K562 (cell line): ENCODE data around the gene ELP5. TPM values are rescaled to one million over a fixed set of nuclear protein-coding genes. Genes with fewer than 3 reads are reported as not detected.
A peak's percentile ranks its signal among the peaks of the same experiment; 100 is the strongest.

Experiments
- CGGBP1 ChIP-seq: fragments of 250-450 bp; sonication (Bioruptor Pico); IDR thresholded peaks from 2 replicates; pipeline ENCODE4 v1.9.0; 2021; ENCODE audit warnings: mild to moderate bottlenecking
- CHD4 ChIP-seq: fragments of 200-600 bp; sonication (generic); IDR thresholded peaks from 3 replicates; pipeline ENCODE4 v1.6.1; 2012; ENCODE audit warnings: low read depth, mild to moderate bottlenecking, mixed read lengths, low read length, inconsistent platforms; ENCODE audit not compliant: insufficient read depth, insufficient replicate concordance, poor library complexity, severe bottlenecking
- DDX20 ChIP-seq: fragments of 450-650 bp; IDR thresholded peaks from 2 replicates; pipeline ENCODE4 v1.6.1; 2016; ENCODE audit warnings: missing genetic modification characterization, low read depth, mild to moderate bottlenecking, missing compliant biosample characterization, moderate library complexity
- FOXK2 ChIP-seq, 2 experiments: fragments of 450-650 bp; IDR thresholded peaks in 1 of 2; conservative IDR thresholded peaks in 1 of 2; 2 replicates each; pipeline ENCODE4 v1.6.1; 2016; ENCODE audit warnings: low read depth in 2 of 2, mild to moderate bottlenecking in 1 of 2
- FOXP1 ChIP-seq: sonication (generic); formaldehyde crosslinking; IDR thresholded peaks from 2 replicates; pipeline ENCODE4 v1.8.0; 2022; ENCODE audit warnings: mild to moderate bottlenecking, missing genetic modification reagents
- HDAC6 ChIP-seq: IDR thresholded peaks from 2 replicates; pipeline ENCODE4 v1.6.1; 2012; ENCODE audit warnings: low read depth, mild to moderate bottlenecking, control low read depth, inconsistent platforms, low read length, moderate library complexity
- HMGN3 ChIP-seq: IDR thresholded peaks from 2 replicates; pipeline ENCODE4 v1.6.1; 2011; ENCODE audit warnings: borderline replicate concordance, low read depth, mild to moderate bottlenecking, mixed read lengths, low read length; ENCODE audit not compliant: insufficient read length; ENCODE audit errors: extremely low read depth
- HNRNPL ChIP-seq: fragments of 200-400 bp; formaldehyde crosslinking; IDR thresholded peaks from 2 replicates; pipeline ENCODE4 v1.6.1; 2017; ENCODE audit warnings: low read depth, mild to moderate bottlenecking, low read length
- KLF10 ChIP-seq: fragments of 250-450 bp; sonication (Bioruptor Pico); IDR thresholded peaks from 2 replicates; pipeline ENCODE4 v1.6.1; 2021; ENCODE audit warnings: matching md5 sums
- POLR2G ChIP-seq: fragments of 200-400 bp; formaldehyde crosslinking; IDR thresholded peaks from 2 replicates; pipeline ENCODE4 v1.6.1; 2017; ENCODE audit warnings: low read depth, mild to moderate bottlenecking, antibody characterized with exemption, low read length, moderate library complexity
- PREB ChIP-seq: sonication (generic); formaldehyde crosslinking; IDR thresholded peaks from 2 replicates; pipeline ENCODE4 v1.8.1; 2023; ENCODE audit warnings: mild to moderate bottlenecking, missing genetic modification reagents
- PRMT5 ChIP-seq: sonication (generic); formaldehyde crosslinking; IDR thresholded peaks from 2 replicates; pipeline ENCODE4 v1.5.0; 2020; ENCODE audit warnings: missing genetic modification reagents
- SETDB1 ChIP-seq: IDR thresholded peaks from one replicate; pipeline ENCODE4 v1.6.1; 2012; ENCODE audit warnings: low read length, control low read depth, inconsistent platforms
- SMAD2 ChIP-seq: fragments of 150-350 bp; IDR thresholded peaks from 2 replicates; pipeline ENCODE4 v1.6.1; 2014; ENCODE audit warnings: low read depth, mild to moderate bottlenecking, low read length
- SMC3 ChIP-seq: conservative IDR thresholded peaks from 2 replicates; pipeline ENCODE4 v1.6.1; 2011; ENCODE audit warnings: low read depth, low read length, improper control_type of control experiment; ENCODE audit not compliant: insufficient read depth
- TRIM28 ChIP-seq: fragments of 450-650 bp; IDR thresholded peaks from 2 replicates; pipeline ENCODE4 v1.6.1; 2017
- TSHZ1 ChIP-seq: fragments of 250-450 bp; sonication (Bioruptor Pico); IDR thresholded peaks from 2 replicates; pipeline ENCODE4 v1.4.0; 2020; ENCODE audit warnings: mild to moderate bottlenecking, moderate library complexity
- ZEB2 ChIP-seq: fragments of 450-650 bp; IDR thresholded peaks from 2 replicates; pipeline ENCODE4 v1.6.1; 2016
- ZKSCAN8 ChIP-seq: fragments of 200-800 bp; sonication (Bioruptor generic); IDR thresholded peaks from 2 replicates; pipeline ENCODE4 v1.6.1; 2016; ENCODE audit warnings: missing genetic modification characterization, missing compliant biosample characterization
- ZNF57 ChIP-seq: fragments of 450-650 bp; formaldehyde crosslinking; IDR thresholded peaks from 2 replicates; pipeline ENCODE4 v1.4.0; 2020; ENCODE audit warnings: mild to moderate bottlenecking, moderate library complexity
- ZNF740 ChIP-seq, 3 experiments: fragments of 200-800 bp in 1 of 3; sonication (Bioruptor generic) in 1 of 3; sonication (generic) in 1 of 3; formaldehyde crosslinking in 1 of 3; IDR thresholded peaks; 2 replicates each; pipeline versions ENCODE4 v1.6.1 to v1.8.0; 2016 to 2022; ENCODE audit warnings: mild to moderate bottlenecking in 2 of 3, missing compliant biosample characterization in 2 of 3, missing genetic modification characterization in 2 of 3, missing genetic modification reagents in 1 of 3
- polyA plus RNA-seq, 8 experiments: library from polyadenylated mRNA; depleted of rRNA in 4 of 8; stranded (reverse) in 5 of 8; unstranded in 3 of 8; fragments of >200 nt; fragmentation: Nextera tagmentation in 2 of 8; fragmentation: Illumina TruSeq in 1 of 8; extraction: Ambion mirVana in 2 of 8; extraction: Trizol in 1 of 8; gene quantifications; 2 replicates each; pipeline versions ENCODE4 v1.2.1 to v1.2.3, GENCODE V29; 2011 to 2014; ENCODE audit warnings: inconsistent platforms in 1 of 8, missing spikeins in 1 of 8
- total RNA-seq, 7 experiments: library from RNA; depleted of rRNA in 6 of 7; stranded (reverse); fragments of >200 nt in 6 of 7; fragmentation: Illumina TruSeq in 2 of 7; extraction: Trizol in 2 of 7; gene quantifications; 2 replicates each; pipeline versions ENCODE4 v1.2.1 to v1.2.3, GENCODE V29; 2011 to 2021; ENCODE audit warnings: low replicate concordance in 1 of 7

ELP5 gene
- total and polyA plus RNA-seq, 9 of the 15 experiments (the other 6 are each of a cell fraction or from before 2014, with no cell fraction given) = 25.7 to 77.9 (median 52.9) TPM

GRCh38 chr17:7307686-7308624 lies 55.9 kb downstream of the ELP5 start (continued):
- TF ChIP-seq TSHZ1 (CRISPR knock-in tag) (no peak), HNRNPL (peak; percentile 37), FOXK2 (conservative IDR thresholded peaks at IDR 0.05 in 1 of 2, IDR thresholded peaks at IDR 0.05 in 1 of 2; ENCODE audit: low read depth in 2 of 2) (no peak), CHD4 (no peak), ZNF57 (CRISPR knock-in tag) (no peak), ZKSCAN8 (CRISPR knock-in tag) (no peak), CGGBP1 (CRISPR knock-in tag) (peak; percentile 82; the same call in 1 of the 2 replicates), SETDB1 (no peak), POLR2G (peak; percentile 70), KLF10 (no peak), TRIM28 (no peak), ZNF740 (CRISPR knock-in tag; IDR thresholded peaks at IDR 0.05) (peak; percentile 91), ZNF740 (tag; IDR thresholded peaks at IDR 0.05) (peak in 1 of 2 experiments; percentile 76; a peak in 2 of 4 replicates), FOXP1 (CRISPR knock-in tag) (peak; percentile 75; the same call in 1 of the 2 replicates), HDAC6 (no peak), HMGN3 (no peak), DDX20 (tag) (no peak), PRMT5 (CRISPR knock-in tag) (no peak), SMC3 (no peak), SMAD2 (no peak), PREB (CRISPR knock-in tag) (no peak), ZEB2 (no peak)
